ENCODE measurements around the gene PTPN18.

PTPN18 gene

DNA sequence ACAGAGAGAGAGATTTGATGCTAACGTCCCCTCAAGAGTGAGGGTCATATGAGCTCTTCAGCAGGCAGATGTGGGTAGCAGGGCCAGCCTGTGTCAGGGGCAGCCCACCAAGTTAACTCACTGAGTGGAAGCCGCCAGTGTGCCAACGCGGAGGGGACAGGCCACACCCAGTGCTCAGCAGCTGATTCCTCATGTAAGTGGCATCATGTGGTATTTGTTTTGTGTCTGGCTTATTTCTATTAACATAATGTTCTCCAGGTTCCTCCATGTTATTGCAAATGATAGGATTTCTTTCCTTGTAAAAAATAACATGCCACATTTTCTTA, 9.2 kb upstream of the PTPN18 start:
- TF ChIP-seq GATA2 (IDR thresholded peaks at IDR 0.05; ENCODE audit: low read depth, low read length) (no peak), GATA3 (IDR thresholded peaks at IDR 0.05; ENCODE audit: low read depth, low read length) (no peak)

DNA sequence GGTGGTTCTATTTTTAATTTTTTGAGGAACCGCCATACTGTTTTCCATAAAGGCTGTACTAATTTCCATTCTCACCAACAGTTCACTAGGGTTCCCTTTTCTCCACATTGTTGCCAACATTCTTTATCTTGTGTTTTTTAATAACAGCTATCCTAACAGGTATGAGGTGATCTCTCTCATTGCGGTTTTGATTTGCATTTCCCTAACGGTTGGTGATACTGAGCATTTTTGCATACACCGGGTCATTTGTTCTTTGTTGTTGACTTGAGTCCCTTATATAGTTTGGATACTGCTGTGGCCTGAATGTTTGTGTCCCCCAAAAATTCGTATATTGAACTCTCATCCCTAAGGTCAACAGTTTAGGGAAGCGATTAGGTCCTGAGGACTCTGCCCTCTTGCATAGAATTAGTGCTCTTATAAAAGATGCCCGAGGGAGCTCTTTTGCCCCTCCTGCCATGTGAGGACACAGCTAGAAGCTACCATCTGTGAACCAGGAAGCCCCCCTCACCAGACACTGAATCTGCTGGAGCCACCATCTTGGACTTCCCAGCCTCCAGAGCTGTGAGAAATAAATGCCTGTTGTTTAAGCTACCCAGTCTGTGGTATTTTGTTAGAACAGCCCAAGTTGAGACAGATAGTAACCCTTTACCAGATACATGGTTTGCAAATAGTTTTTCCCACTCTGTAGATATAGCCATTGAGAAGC, 8.5 kb upstream of the PTPN18 start:
- no peak for TF ChIP-seq GATA2 (IDR thresholded peaks at IDR 0.05; ENCODE audit: low read depth, low read length)
- no peak for TF ChIP-seq GATA3 (IDR thresholded peaks at IDR 0.05; ENCODE audit: low read depth, low read length)

DNA sequence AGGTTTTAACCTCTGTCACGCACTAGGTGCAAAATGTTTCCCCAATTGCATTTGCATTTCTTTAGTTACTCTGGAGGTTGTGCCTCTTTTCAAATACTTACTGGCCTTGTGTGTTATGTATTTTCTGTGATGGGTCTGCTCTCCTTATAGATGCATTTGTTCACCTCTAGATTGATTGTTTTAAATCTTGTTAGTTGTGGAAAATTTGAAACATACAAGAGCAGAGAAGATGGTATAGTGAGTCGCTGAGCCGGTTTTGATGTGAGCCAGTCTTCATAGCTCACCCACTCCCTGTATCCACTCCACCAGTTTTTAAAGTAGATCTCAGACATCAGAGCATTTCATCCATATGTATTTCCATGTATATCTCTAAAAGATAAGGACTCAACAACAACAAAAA, 6.7 kb upstream of the PTPN18 start:
- TF ChIP-seq GATA2 (IDR thresholded peaks at IDR 0.05; ENCODE audit: low read depth, low read length): no peak
- no peak for TF ChIP-seq GATA3 (IDR thresholded peaks at IDR 0.05; ENCODE audit: low read depth, low read length)

DNA sequence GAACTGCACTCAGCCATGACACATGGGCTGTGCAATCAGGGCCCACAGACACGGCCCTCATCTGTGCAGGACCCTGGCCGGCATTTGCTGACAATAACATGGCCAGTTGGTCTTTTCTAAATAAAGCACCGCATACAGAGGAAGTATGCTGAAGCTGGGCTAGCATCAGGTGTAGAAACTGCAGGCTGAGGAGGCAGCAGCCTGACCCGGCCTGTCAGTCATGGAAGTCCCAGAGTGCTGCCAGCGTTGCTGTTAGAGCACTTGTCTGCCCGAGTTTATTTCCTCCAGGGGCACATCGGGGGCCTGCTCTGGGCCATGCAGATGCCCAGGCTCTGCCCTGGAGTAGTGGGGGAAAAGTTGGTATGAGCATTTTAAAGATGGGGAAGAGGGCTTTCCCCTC, 4.1 kb upstream of the PTPN18 start:
- no peak for TF ChIP-seq GATA3 (IDR thresholded peaks at IDR 0.05; ENCODE audit: low read depth, low read length)

DNA sequence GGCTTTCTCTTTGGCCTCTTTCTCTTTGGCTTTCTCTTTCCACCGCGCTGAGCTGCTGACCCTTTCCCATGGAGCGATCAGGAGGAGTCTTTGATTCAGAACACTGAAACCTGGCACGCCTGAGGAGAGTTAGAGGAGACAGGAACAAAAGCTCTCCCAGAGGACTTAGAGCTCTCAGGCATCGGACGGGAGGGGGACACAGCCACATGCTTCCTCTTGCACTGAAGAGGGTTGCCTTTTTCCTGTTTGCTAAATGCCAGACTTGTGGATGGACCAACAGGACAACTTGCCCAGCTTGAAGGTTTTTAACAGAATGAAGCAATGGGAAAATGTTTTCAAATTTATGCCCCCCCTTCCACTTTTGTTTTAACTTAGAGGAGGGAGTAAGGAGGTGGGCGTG, 3.6 kb upstream of the PTPN18 start:
- TF ChIP-seq GATA2 (IDR thresholded peaks at IDR 0.05; ENCODE audit: low read depth, low read length) (no peak), GATA3 (IDR thresholded peaks at IDR 0.05; ENCODE audit: low read depth, low read length) (no peak)

DNA sequence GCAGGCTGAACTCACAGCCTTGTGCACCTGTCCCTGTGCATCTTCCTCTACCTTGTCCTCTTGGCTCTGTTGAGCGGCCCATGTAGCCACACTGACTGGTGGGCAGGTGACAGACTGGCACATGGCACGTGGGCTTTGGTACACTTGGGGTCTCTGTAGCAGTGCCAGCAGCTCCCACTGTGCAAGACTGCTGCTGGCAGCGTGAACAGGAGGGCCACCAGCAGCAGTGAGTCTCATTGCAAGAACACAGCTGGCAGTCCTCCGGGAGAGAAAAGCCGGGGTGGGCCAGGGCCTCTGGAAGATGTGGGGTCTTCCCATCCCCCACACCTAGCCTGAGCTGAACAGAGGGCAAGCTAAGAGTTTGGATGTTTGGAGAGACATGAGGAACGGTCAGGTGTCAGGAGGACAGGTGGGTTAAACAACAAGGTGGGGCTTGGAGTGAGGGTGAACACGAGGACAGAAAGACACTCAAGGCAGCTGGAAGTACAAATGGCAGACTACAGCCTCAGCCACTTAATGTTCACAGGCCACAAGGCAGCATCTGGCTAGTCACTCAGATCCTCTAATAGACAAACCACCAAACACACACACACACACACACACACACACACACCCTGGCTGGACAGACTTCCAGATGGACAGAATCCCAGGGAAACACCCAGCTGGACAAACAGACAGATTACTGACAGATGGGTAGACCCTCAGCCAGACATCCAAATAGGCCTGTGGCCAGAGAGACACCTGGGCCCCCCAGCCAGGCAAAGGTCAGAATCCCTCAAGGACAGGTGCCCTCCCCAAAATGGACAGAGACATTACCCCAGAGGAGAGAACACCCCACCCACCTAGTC, 2.3 kb upstream of the PTPN18 start:
- TF ChIP-seq GATA2 (IDR thresholded peaks at IDR 0.05; ENCODE audit: low read depth, low read length): no peak

DNA sequence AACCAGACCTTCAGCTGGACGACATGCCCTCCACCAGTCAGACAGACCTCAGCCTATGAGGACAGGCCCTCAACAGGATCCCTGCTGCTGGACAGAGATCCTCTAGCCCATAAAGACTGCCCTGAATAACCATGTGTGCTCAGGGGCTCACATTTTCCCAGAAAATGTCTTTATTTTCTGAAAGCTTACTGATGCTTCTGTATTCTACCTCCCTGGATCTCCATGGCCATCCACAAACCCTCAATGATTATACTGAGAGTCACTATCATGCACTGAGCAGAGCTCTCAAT, 1.8 kb upstream of the PTPN18 start:
- TF ChIP-seq GATA2 (IDR thresholded peaks at IDR 0.05; ENCODE audit: low read depth, low read length): no peak

DNA sequence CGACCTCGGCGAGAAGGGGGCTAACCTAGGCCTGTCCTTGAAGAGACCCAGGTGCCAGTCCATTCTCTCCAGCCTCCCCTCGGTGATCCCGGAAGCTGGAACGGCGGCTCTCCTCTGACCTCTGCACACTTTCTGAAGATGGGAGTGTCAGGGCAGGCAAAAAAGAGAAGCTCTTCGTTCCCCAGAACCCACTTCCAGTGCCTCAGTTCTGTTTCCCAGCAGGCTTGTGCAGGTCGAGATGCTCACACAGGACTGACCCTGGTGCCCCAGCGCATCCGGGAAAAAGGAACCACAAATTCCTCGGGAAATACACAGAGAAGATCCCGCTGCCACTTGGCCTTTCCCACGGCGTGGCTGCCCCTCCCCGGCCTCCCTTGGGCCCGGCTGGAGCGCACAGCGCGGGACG, 681 bp upstream of the PTPN18 start:
- no peak for TF ChIP-seq GATA3 (IDR thresholded peaks at IDR 0.05; ENCODE audit: low read depth, low read length)
- no peak for TF ChIP-seq GATA2 (IDR thresholded peaks at IDR 0.05; ENCODE audit: low read depth, low read length)

DNA sequence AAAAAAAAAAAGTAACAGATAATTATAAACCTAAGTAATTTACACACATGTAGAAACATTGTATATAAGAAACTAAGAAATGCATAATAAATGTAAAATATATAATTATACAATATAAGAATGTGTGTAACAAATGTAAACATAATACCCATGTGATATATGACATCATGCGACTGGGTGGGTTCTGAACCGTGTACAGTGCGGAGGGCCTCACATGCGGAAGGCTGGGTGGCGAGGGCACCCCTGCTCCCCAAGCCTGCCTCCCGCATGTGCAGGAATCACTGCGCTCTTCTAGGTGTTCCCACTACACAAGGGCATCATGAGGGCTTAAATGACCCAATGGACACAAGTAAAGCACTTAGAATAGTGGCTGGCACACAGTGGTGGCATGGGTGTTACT, 2.0 kb downstream of the PTPN18 start:
- TF ChIP-seq GATA2 (IDR thresholded peaks at IDR 0.05; ENCODE audit: low read depth, low read length) (no peak), GATA3 (IDR thresholded peaks at IDR 0.05; ENCODE audit: low read depth, low read length) (no peak)

DNA sequence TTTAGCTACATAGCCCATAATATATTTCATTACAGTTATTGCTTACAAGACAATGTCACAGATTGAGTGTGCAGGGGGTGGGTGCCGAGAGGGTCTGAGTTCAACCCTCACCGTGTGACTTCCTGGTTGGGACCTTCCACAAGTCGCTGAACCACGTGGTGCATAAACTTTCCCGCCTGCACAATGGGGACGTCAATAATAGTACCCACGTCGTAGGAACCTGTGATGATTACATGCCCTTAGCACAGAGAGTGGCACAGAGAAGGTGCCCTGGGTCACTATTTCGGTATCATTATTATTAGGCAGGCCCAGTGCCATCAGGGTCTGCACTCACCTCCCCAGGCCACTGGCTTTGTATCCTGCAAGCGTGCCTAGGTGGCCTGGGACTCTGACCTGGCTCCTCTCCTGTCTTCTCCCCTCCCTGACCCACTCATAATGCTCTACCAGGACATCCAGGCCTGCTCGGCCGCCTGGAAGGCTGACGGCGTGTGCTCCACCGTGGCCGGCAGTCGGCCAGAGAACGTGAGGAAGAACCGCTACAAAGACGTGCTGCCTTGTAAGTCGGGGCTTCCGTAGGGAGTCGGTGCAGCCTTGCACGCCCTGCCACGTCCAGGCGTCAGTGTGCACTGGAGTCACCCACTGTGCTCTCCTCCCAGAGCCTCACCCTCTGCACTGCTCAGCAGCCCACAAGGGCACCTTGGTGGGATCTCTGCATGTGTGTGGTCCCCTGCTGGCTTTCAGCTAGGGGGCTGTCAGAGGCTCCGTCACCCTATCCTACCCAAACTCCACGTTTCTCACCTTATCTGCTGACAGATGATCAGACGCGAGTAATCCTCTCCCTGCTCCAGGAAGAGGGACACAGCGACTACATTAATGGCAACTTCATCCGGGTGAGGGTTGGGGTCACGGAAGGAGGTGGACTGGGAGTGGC, 2.8 kb downstream of the PTPN18 start:
- TF ChIP-seq GATA3 (IDR thresholded peaks at IDR 0.05; ENCODE audit: low read depth, low read length): no peak
- no peak for TF ChIP-seq GATA2 (IDR thresholded peaks at IDR 0.05; ENCODE audit: low read depth, low read length)

DNA sequence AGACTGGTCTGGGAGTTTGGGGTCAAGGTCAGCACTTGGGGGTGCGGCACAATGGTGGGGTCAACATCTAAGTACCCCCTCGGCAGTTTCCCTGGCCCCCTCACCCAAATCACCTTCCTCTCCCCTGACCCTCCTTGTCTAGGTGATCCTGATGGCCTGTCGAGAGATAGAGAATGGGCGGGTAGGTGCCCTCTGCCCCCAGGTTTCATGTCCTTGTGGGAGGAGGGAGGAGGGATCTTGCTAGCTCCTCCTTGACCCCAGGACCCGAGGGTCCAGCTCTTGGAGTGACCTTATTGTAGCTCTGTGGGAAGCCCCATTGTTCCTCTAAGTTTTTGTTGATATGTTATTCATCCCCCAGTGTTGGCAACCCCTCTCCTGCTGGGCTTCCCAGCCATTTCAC, 3.6 kb downstream of the PTPN18 start:
- TF ChIP-seq GATA2 (IDR thresholded peaks at IDR 0.05; ENCODE audit: low read depth, low read length) (no peak), GATA3 (IDR thresholded peaks at IDR 0.05; ENCODE audit: low read depth, low read length) (no peak)

DNA sequence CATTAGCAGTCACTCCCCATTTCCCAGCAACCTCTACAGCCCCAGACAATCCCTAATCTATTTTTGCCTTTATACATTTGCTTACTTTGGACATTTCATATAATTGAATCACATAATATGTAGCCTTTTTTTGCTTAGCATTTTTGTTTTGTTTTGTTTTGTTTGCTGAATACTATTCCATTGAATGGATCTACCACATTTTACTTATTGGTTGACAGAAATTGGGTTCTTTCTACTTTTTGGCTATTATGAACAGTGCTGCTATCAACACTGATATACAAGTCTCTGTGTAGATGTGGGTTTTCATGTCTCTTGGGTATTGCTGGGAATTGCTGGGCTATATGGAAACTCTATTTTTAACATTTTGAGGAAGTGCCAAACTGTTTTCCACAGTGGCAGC, 7.6 kb downstream of the PTPN18 start:
- TF ChIP-seq GATA2 (IDR thresholded peaks at IDR 0.05; ENCODE audit: low read depth, low read length) (no peak), GATA3 (IDR thresholded peaks at IDR 0.05; ENCODE audit: low read depth, low read length) (no peak)

DNA sequence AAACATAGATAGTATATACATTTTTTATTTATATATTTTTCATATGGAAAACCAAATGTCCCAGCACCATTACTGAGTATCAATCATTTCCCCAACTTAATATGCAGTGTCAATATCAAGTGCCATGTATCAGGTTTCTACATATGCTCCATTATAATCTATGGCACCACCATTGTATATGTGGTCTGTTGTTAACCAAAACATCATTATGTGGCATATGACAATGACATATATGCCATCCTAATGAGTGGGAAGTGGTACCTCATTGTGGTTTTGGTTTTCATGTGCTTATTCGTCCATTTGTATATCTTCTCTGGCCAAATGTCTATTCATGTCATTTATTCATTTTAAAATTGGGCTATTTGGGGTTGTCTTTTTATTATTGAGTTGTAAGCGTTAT, 9.2 kb downstream of the PTPN18 start:
- TF ChIP-seq GATA3 (IDR thresholded peaks at IDR 0.05; ENCODE audit: low read depth, low read length): no peak
- no peak for TF ChIP-seq GATA2 (IDR thresholded peaks at IDR 0.05; ENCODE audit: low read depth, low read length)

DNA sequence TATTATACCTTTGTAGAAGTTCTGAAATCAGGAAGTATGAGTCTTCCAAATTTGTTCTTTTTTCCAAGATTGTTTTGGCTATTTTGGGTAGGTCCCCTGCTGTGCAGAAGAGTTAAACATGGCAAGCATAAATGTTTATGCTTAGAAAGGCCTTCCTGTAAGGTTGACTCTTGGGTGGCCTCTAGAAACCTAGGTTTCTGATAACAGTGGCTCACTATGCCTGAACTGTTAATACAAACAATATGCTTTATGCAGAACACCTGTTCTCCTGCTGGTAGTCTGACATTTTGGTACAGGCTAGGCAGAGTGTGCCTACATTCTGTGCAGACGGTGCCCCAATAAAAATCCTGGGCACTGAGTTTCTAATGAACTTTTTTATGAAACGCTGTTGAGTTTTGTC, 10.1 kb downstream of the PTPN18 start:
- TF ChIP-seq GATA3 (IDR thresholded peaks at IDR 0.05; ENCODE audit: low read depth, low read length) (no peak), GATA2 (IDR thresholded peaks at IDR 0.05; ENCODE audit: low read depth, low read length) (no peak)

DNA sequence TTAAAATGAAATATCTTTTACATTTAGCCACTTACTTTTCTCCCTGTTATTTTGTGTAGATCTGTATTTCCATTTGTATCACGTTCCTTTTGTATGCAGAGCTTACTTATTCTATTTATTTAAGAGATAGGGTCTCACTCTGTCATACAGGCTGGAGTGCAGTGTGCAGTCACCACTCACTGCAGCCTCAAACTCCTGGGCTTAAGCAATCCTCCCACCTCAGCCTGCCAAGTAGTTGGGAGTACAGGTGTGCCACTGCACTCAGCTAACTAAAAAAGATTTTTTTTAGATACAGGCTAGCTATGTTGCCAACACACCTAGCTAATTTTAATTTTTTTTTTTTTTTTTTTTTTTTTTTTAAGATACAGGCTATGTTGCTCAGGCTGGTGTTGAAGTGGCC, 10.9 kb downstream of the PTPN18 start:
- TF ChIP-seq GATA2 (IDR thresholded peaks at IDR 0.05; ENCODE audit: low read depth, low read length) (no peak), GATA3 (IDR thresholded peaks at IDR 0.05; ENCODE audit: low read depth, low read length) (no peak)
